Progenitor cell of endocrine pancreas (in vitro differentiated cells): ENCODE results near the gene LRRC4. TPM values are rescaled to one million over a fixed set of nuclear protein-coding genes. Genes with fewer than 3 reads are reported as not detected.

ENCODE experiments used
- DNase-seq: peaks from one replicate; pipeline ENCODE4 v3.0.0; 2021; ENCODE audit warnings: low spot score; ENCODE audit not compliant: unreplicated experiment
- H3K27ac Mint-ChIP-seq: 2 replicates; pipeline ENCODE4 v1.8.0; 2021; ENCODE audit warnings: mild to moderate bottlenecking, moderate library complexity, mixed read lengths
- H3K27me3 Mint-ChIP-seq: 2 replicates; pipeline ENCODE4 v1.8.0; 2021; ENCODE audit warnings: mixed read lengths
- H3K36me3 Mint-ChIP-seq: 2 replicates; pipeline ENCODE4 v1.8.0; 2022; ENCODE audit warnings: mixed read lengths; ENCODE audit not compliant: insufficient read depth
- H3K4me1 Mint-ChIP-seq: 2 replicates; pipeline ENCODE4 v1.8.0; 2021; ENCODE audit warnings: low read depth, mixed read lengths
- H3K4me3 Mint-ChIP-seq: 2 replicates; pipeline ENCODE4 v1.8.0; 2021; ENCODE audit warnings: low read depth, mild to moderate bottlenecking, moderate library complexity, mixed read lengths
- H3K9me3 Mint-ChIP-seq: 2 replicates; pipeline ENCODE4 v1.8.0; 2021; ENCODE audit warnings: low read depth, mixed read lengths
- CTCF ChIP-seq: fragments of 200-600 bp; sonication (generic); IDR thresholded peaks from one replicate; pipeline ENCODE4 v1.5.0; 2021; ENCODE audit warnings: antibody characterized with exemption, mild to moderate bottlenecking; ENCODE audit not compliant: unreplicated experiment
- total RNA-seq: library from RNA; stranded (reverse); gene quantifications from 2 replicates; pipeline ENCODE4 v1.2.1, GENCODE V29; 2021

Gene LRRC4
- total RNA-seq, 1 donor from 2014 or later = 19.4 TPM

GRCh38 chr7:128053023-128053422 is 21.8 kb upstream of the LRRC4 start:
- DNase-seq = no peak
- H3K4me3 Mint-ChIP-seq = no peak overlapping the region
- no peaks in the 10 kb centered on the region for H3K36me3 Mint-ChIP-seq
- H3K4me1 Mint-ChIP-seq = no peaks in the 10 kb centered on the region
- H3K27ac Mint-ChIP-seq = no peak overlapping the region
- H3K27me3 Mint-ChIP-seq = no peaks in the 10 kb centered on the region
- no peak for TF ChIP-seq CTCF
- H3K9me3 Mint-ChIP-seq = no peaks in the 10 kb centered on the region

GRCh38 chr7:128052404-128052803 is 21.2 kb upstream of the LRRC4 start:
- DNase-seq = no peak

GRCh38 chr7:128045766-128046165 is 14.5 kb upstream of the LRRC4 start:
- H3K27ac Mint-ChIP-seq = peak overlapping the region; percentile 49
- H3K4me1 Mint-ChIP-seq = no peaks in the 10 kb centered on the region
- H3K27me3 Mint-ChIP-seq = no peaks in the 10 kb centered on the region
- no peak overlapping the region for H3K4me3 Mint-ChIP-seq
- TF ChIP-seq CTCF = no peak
- no peaks in the 10 kb centered on the region for H3K9me3 Mint-ChIP-seq
- DNase-seq = no peak
- no peaks in the 10 kb centered on the region for H3K36me3 Mint-ChIP-seq

More at GRCh38 chr7:128052404-128052803, 21.2 kb upstream of the LRRC4 start:
- no peaks in the 10 kb centered on the region for H3K9me3 Mint-ChIP-seq
- H3K36me3 Mint-ChIP-seq = no peaks in the 10 kb centered on the region
- TF ChIP-seq CTCF = no peak
- H3K4me3 Mint-ChIP-seq = no peak overlapping the region
- no peaks in the 10 kb centered on the region for H3K27me3 Mint-ChIP-seq
- H3K27ac Mint-ChIP-seq = no peak overlapping the region
- no peaks in the 10 kb centered on the region for H3K4me1 Mint-ChIP-seq

GRCh38 chr7:128045158-128045557 is 13.9 kb upstream of the LRRC4 start:
- Mint-ChIP-seq H3K4me3 (no peak overlapping the region), H3K4me1 (no peaks in the 10 kb centered on the region), H3K27me3 (no peaks in the 10 kb centered on the region), H3K27ac (no peak overlapping the region), H3K36me3 (no peaks in the 10 kb centered on the region), H3K9me3 (no peaks in the 10 kb centered on the region)
- no peak for TF ChIP-seq CTCF
- no peak for DNase-seq

GRCh38 chr7:128044064-128044463 is 12.8 kb upstream of the LRRC4 start:
- no peaks in the 10 kb centered on the region for H3K36me3 Mint-ChIP-seq
- H3K4me3 Mint-ChIP-seq = no peak overlapping the region
- H3K27ac Mint-ChIP-seq = no peak overlapping the region
- no peaks in the 10 kb centered on the region for H3K9me3 Mint-ChIP-seq
- no peak for TF ChIP-seq CTCF
- no peaks in the 10 kb centered on the region for H3K27me3 Mint-ChIP-seq
- no peak for DNase-seq
- H3K4me1 Mint-ChIP-seq = no peaks in the 10 kb centered on the region
